Measurements from ENCODE around the gene CSMD2.

DNA sequence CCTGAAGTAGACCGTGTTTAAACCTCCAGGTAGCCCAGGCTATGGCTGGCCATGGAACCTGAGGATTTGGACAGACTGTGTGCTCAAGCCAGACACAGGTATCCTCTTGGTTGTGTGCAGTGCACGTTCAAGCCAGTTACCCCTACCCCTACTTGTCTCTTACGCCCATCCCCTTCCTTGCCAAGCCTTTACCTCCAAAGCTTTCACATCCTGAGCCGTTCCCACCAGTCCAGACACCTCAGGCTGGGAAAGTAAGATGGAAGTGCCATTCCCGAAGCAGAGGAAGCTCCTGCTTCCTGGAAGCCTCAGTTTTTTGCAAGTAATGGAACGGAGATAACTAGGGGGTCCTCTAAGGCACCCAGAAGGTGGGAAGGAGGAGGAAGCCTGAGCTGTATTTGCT, 342.6 kb downstream of the CSMD2 start:
- TF ChIP-seq, protein P1, sequence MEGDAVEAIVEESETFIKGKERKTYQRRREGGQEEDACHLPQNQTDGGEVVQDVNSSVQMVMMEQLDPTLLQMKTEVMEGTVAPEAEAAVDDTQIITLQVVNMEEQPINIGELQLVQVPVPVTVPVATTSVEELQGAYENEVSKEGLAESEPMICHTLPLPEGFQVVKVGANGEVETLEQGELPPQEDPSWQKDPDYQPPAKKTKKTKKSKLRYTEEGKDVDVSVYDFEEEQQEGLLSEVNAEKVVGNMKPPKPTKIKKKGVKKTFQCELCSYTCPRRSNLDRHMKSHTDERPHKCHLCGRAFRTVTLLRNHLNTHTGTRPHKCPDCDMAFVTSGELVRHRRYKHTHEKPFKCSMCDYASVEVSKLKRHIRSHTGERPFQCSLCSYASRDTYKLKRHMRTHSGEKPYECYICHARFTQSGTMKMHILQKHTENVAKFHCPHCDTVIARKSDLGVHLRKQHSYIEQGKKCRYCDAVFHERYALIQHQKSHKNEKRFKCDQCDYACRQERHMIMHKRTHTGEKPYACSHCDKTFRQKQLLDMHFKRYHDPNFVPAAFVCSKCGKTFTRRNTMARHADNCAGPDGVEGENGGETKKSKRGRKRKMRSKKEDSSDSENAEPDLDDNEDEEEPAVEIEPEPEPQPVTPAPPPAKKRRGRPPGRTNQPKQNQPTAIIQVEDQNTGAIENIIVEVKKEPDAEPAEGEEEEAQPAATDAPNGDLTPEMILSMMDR (conservative IDR thresholded peaks at IDR 0.05) = no peak
- TF ChIP-seq EZH2 (IDR thresholded peaks at IDR 0.05; ENCODE audit: low read depth) = no peak

Measured in PC-9 (cell line).